Cardiac muscle cell (in vitro differentiated cells and primary cell): Measurements from ENCODE around the gene FMN2. TPM values are rescaled to one million over a fixed set of nuclear protein-coding genes. Genes with fewer than 3 reads are reported as not detected.

Experiments
- DNase-seq, 2 donors: peaks; one replicate each; pipeline versions ENCODE4 v3.0.0 to v3.0.0-alpha.2; 2010 to 2017; ENCODE audit warnings: low read depth in 1 of 2, low spot score in 1 of 2
- H3K27ac ChIP-seq: fragments of 200-600 bp; sonication (generic); 2 replicates; pipeline ENCODE4 v1.5.1; 2016
- H3K27me3 ChIP-seq: fragments of 200-600 bp; sonication (generic); 2 replicates; pipeline ENCODE4 v1.6.0; 2016; ENCODE audit warnings: control low read depth
- H3K36me3 ChIP-seq: fragments of 200-600 bp; sonication (generic); 2 replicates; pipeline ENCODE4 v1.5.1; 2016; ENCODE audit warnings: control low read depth
- H3K4me1 ChIP-seq: fragments of 200-600 bp; sonication (generic); 2 replicates; pipeline ENCODE4 v1.8.1; 2017; ENCODE audit warnings: low read depth, mild to moderate bottlenecking, mixed run types
- H3K4me3 ChIP-seq: fragments of 200-600 bp; sonication (generic); 2 replicates; pipeline ENCODE4 v1.5.1; 2016; ENCODE audit warnings: mild to moderate bottlenecking
- H3K9me3 ChIP-seq: fragments of 200-600 bp; sonication (generic); 2 replicates; pipeline ENCODE4 v1.5.1; 2017; ENCODE audit warnings: low read depth, mild to moderate bottlenecking, control low read depth
- CTCF ChIP-seq: IDR thresholded peaks from 2 replicates; pipeline ENCODE4 v1.5.1; 2012; ENCODE audit warnings: low read depth, mild to moderate bottlenecking, low read length
- polyA plus RNA-seq: library from polyadenylated mRNA; unstranded; fragments of >200 nt; fragmentation: Nextera tagmentation; extraction: Ambion mirVana; gene quantifications from 2 replicates; pipeline ENCODE4 v1.2.1, GENCODE V29; 2016
- total RNA-seq: library from RNA; depleted of rRNA; stranded (reverse); fragments of >200 nt; gene quantifications from 2 replicates; pipeline ENCODE4 v1.2.3, GENCODE V29; 2016

FMN2 gene
- total and polyA plus RNA-seq, 2 experiments from 2014 or later, result 0.42 to 2.7 TPM

- Histone ChIP-seq H3K27ac (no peak overlapping the region), H3K4me3 (no peak overlapping the region), H3K9me3 (no peaks in the 10 kb centered on the region), H3K36me3 (no peaks in the 10 kb centered on the region), H3K27me3 (peaks cover 17% of the 10 kb centered on the region), H3K4me1 (no peaks in the 10 kb centered on the region)
- no peak for DNase-seq
- no peak for TF ChIP-seq CTCF
These were observed 61.1 kb downstream of the FMN2 start for GRCh38 chr1:240152611-240153297.

- Histone ChIP-seq H3K27me3 (peaks cover 13% of the 10 kb centered on the region), H3K4me3 (no peak overlapping the region), H3K36me3 (no peaks in the 10 kb centered on the region), H3K4me1 (no peaks in the 10 kb centered on the region), H3K27ac (no peak overlapping the region), H3K9me3 (no peaks in the 10 kb centered on the region)
- DNase-seq, result no peak
- no peak for TF ChIP-seq CTCF
These were observed 63.9 kb downstream of the FMN2 start for GRCh38 chr1:240155605-240156004.

- Histone ChIP-seq H3K4me1 (no peaks in the 10 kb centered on the region), H3K27ac (no peak overlapping the region), H3K4me3 (no peak overlapping the region), H3K9me3 (no peaks in the 10 kb centered on the region), H3K27me3 (peaks cover 7% of the 10 kb centered on the region), H3K36me3 (no peaks in the 10 kb centered on the region)
- DNase-seq, result no peak
- TF ChIP-seq CTCF, result no peak
These were observed 73.1 kb downstream of the FMN2 start for GRCh38 chr1:240164742-240165141.

- DNase-seq, result no peak
- peaks cover 14% of the 10 kb centered on the region for H3K4me1 ChIP-seq
- H3K36me3 ChIP-seq, result no peaks in the 10 kb centered on the region
- no peak overlapping the region for H3K27ac ChIP-seq
- H3K4me3 ChIP-seq, result no peak overlapping the region
- no peak for TF ChIP-seq CTCF
- no peaks in the 10 kb centered on the region for H3K9me3 ChIP-seq
- H3K27me3 ChIP-seq, result peaks cover 27% of the 10 kb centered on the region
These were observed 77.5 kb downstream of the FMN2 start for GRCh38 chr1:240169188-240169587.

GRCh38 chr1:240170266-240170665 lies 78.6 kb downstream of the FMN2 start:
- no peak overlapping the region for H3K4me3 ChIP-seq
- H3K27me3 ChIP-seq, result peaks cover 38% of the 10 kb centered on the region
- peak overlapping the region; percentile 7 for H3K27ac ChIP-seq
- no peaks in the 10 kb centered on the region for H3K36me3 ChIP-seq
- no peak for TF ChIP-seq CTCF
- no peak for DNase-seq
- peaks cover 14% of the 10 kb centered on the region for H3K4me1 ChIP-seq
- H3K9me3 ChIP-seq, result no peaks in the 10 kb centered on the region
